ENCODE results near the gene SEH1L. TPM values are rescaled to one million over a fixed set of nuclear protein-coding genes. Genes with fewer than 3 reads are reported as not detected.
A peak's percentile ranks its signal among the peaks of the same experiment; 100 is the strongest.

The SEH1L gene
- total RNA-seq, 1 experiment from 2014 or later: 98.3 TPM

DNA sequence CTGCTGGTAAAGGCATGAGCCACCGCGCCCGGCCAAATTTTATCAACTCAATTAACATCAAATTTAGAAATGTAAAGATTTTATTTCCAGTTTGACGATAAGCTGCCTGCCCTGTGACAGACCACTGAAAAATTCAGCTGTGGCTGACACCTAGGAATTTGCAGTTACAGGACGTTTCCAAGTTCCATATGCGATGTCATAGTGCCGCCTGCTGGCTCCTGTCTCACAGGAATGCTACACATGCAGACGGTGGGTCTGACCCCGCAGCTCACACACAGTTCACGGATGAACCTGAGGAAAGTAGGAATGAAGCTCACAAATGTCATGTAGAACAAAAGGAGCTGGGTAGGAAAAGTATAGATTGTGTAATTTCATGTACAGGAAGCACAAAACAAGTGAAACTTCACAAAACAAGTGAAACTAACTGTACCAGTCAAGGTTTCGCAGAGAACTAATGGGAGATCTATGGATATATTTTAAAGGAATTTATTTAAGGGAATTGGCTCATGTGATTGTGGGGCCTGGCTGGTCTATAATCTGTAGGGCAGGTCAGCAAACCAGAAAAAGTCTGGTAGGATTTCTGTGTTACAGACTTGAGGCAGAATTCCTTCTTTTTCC is 13.2 kb upstream of the SEH1L start:
- POLR2A ChIA-PET (ENCODE audit: unreplicated experiment): interaction anchor here (0.7 kb wide), 1 partner anchor 160 kb away, joined by 4 read pairs; no protein-coding TSS in a partner anchor
- Histone ChIP-seq H4K20me1 (ENCODE audit: insufficient read depth) (no peaks in the 10 kb centered on the region; the same call in 1 of the 2 replicates), H3K4me2 (peak overlapping the region; percentile 9; the same call in 1 of the 2 replicates), H2AFZ (0 out of 2 replicates have a peak overlapping the region, but pooled peaks have one; percentile 14), H3K9me2 (ENCODE audit: insufficient read depth) (no peaks in the 10 kb centered on the region), H3K9me3 (ENCODE audit: insufficient read depth, low read depth) (no peaks in the 10 kb centered on the region), H3K36me3 (ENCODE audit: low read depth) (no peaks in the 10 kb centered on the region), H3K4me3 (no peak overlapping the region), H3F3A (ENCODE audit: insufficient read depth, low read depth) (no peaks in the 10 kb centered on the region), H3K27ac (no peak overlapping the region), H3K27me3 (ENCODE audit: insufficient read depth, low read depth) (no peaks in the 10 kb centered on the region), H3K79me2 (ENCODE audit: low read depth) (no peaks in the 10 kb centered on the region), H3K4me1 (replicated peaks; ENCODE audit: insufficient read depth) (peaks cover 11% of the 10 kb centered on the region)
- no TSS peak for BruUV-seq (replicated peaks)
- CTCF ChIA-PET: interaction anchor here (0.6 to 2.2 kb wide), 11 partner anchors 10 to 606 kb away, joined by 3 to 14 read pairs (median 4); no protein-coding TSS in a partner anchor
- peak; percentile 75 to 86 for DNase-seq
- TF ChIP-seq EZH2 (IDR thresholded peaks at IDR 0.05; ENCODE audit: low read depth) (no peak), CTCF (conservative IDR thresholded peaks at IDR 0.05) (peak; percentile 94)
- intact Hi-C loops (cut with micrococcal nuclease; ENCODE audit: unreplicated experiment): loop anchor here (1.0 to 5.0 kb wide), 8 partner anchors 42 to 842 kb away; partner anchors contain the start of gene ANKRD62

DNA sequence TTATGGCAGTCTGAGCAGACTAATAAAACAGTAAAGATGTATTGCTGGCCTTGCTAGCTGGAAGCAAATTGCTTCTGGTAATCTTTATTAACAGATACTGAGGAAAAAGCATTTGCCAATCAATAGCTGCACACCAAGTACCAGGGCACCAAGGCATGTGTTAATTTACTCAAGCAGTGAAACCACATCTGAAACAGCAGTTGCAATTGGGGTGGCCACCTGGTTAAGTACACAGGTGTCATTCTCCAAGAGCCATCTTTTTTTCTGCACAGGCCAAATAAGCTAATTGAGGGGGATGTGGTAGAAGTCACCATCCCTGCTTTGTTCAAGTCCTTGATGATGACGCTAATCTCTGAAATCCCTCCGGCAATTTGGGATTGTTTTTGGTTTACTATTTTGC is 8.6 kb upstream of the SEH1L start:
- H3K4me1 ChIP-seq (replicated peaks; ENCODE audit: insufficient read depth): peaks cover 5% of the 10 kb centered on the region; the same call in 1 of the 2 replicates
- no peaks in the 10 kb centered on the region for H3K36me3 ChIP-seq (ENCODE audit: low read depth)
- H3K9me2 ChIP-seq (ENCODE audit: insufficient read depth): no peaks in the 10 kb centered on the region
- no peak for TF ChIP-seq EZH2 (IDR thresholded peaks at IDR 0.05; ENCODE audit: low read depth)
- TF ChIP-seq CTCF (conservative IDR thresholded peaks at IDR 0.05): no peak
- CTCF ChIA-PET: no interaction called here
- H3K4me2 ChIP-seq: no peak overlapping the region
- no TSS peak for BruUV-seq (replicated peaks)
- H3K27ac ChIP-seq: no peak overlapping the region
- POLR2A ChIA-PET (ENCODE audit: unreplicated experiment): no interaction called here
- intact Hi-C loops (cut with micrococcal nuclease; ENCODE audit: unreplicated experiment): no loop called here
- H2AFZ ChIP-seq: no peak overlapping the region
- no peaks in the 10 kb centered on the region for H3F3A ChIP-seq (ENCODE audit: insufficient read depth, low read depth)
- no peak for DNase-seq
- H3K9me3 ChIP-seq (ENCODE audit: insufficient read depth, low read depth): no peaks in the 10 kb centered on the region
- no peaks in the 10 kb centered on the region for H3K27me3 ChIP-seq (ENCODE audit: insufficient read depth, low read depth)
- no peaks in the 10 kb centered on the region; the same call in 1 of the 2 replicates for H4K20me1 ChIP-seq (ENCODE audit: insufficient read depth)
- no peaks in the 10 kb centered on the region for H3K79me2 ChIP-seq (ENCODE audit: low read depth)
- H3K4me3 ChIP-seq: no peak overlapping the region

DNA sequence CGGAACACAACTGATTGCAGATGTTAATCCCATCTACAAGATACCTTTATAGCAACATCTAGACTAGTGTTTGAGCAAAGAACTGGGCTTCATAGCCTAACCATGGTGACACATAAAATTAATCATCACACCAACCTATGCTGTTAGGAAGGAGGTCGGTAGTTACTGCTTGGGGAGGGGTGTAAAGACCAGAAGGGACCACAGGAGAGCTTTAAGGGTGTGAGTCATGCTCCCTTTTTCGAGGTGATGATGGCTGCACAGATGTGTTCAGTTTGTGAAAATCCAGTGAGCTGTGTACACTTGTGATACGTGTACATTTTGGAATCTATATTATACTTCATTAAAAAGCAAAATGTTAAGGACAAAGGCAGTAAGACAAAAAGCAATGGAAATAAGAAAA is 4.6 kb upstream of the SEH1L start:
- POLR2A ChIA-PET (ENCODE audit: unreplicated experiment): no interaction called here
- H3K36me3 ChIP-seq (ENCODE audit: low read depth): no peaks in the 10 kb centered on the region
- CTCF ChIA-PET: no interaction called here

More for the DNA sequence above, 4.6 kb upstream of the SEH1L start:
- H3K9me2 ChIP-seq (ENCODE audit: insufficient read depth): no peaks in the 10 kb centered on the region
- H3K4me2 ChIP-seq: no peak overlapping the region
- no peak overlapping the region for H2AFZ ChIP-seq
- H3K79me2 ChIP-seq (ENCODE audit: low read depth): peaks cover 7% of the 10 kb centered on the region
- intact Hi-C loops (cut with micrococcal nuclease; ENCODE audit: unreplicated experiment): no loop called here
- TF ChIP-seq EZH2 (IDR thresholded peaks at IDR 0.05; ENCODE audit: low read depth) (no peak), CTCF (conservative IDR thresholded peaks at IDR 0.05) (no peak)
- no peaks in the 10 kb centered on the region for H3K9me3 ChIP-seq (ENCODE audit: insufficient read depth, low read depth)
- DNase-seq: no peak
- peaks cover 19% of the 10 kb centered on the region for H3F3A ChIP-seq (ENCODE audit: insufficient read depth, low read depth)
- H4K20me1 ChIP-seq (ENCODE audit: insufficient read depth): no peaks in the 10 kb centered on the region; the same call in 1 of the 2 replicates
- H3K4me3 ChIP-seq: no peak overlapping the region
- H3K27ac ChIP-seq: no peak overlapping the region
- no peaks in the 10 kb centered on the region for H3K27me3 ChIP-seq (ENCODE audit: insufficient read depth, low read depth)
- BruUV-seq (replicated peaks): no TSS peak
- peaks cover 11% of the 10 kb centered on the region for H3K4me1 ChIP-seq (replicated peaks; ENCODE audit: insufficient read depth)

All from PC-9 (cell line).